Sigmoid colon (tissue), 4 donors: ENCODE measurements around the gene GPD2.

Experiments
- EP300 ChIP-seq, 4 donors: sonication (generic); formaldehyde crosslinking; IDR thresholded peaks; one replicate each; pipeline ENCODE4 v1.6.1; 2017; ENCODE audit warnings: antibody characterized with exemption in 4 of 4
- TF ChIP-seq, protein P1 (sequence below), 4 experiments: fragments of 450-650 bp in 3 of 4; fragments of 200-600 bp in 1 of 4; IDR thresholded peaks; one replicate each; pipeline ENCODE4 v1.5.1; 2016 to 2019; ENCODE audit warnings: antibody characterized with exemption in 4 of 4, mild to moderate bottlenecking in 3 of 4, moderate library complexity in 2 of 4

DNA sequence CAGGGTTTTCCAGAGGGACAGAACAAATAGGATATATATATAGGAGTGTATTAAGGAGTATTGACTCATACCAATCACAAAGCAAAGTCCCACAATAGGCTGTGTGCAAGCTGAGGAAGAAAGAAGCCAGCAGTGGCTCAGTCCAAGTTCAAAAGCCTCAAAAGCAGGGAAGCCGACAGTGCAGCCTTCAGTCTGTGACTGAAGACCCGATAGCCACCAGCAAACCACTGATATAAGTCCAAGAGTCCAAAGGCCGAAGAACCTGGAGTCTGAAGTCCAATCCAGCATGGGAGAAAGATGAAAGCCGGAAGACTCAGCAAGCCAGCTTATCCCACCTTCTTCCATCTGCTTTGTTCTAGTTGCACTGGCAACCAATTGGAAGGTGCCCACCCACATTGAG, 39.0 kb upstream of the GPD2 start:
- TF ChIP-seq EP300 (IDR thresholded peaks at IDR 0.05) = no peak
- TF ChIP-seq, protein P1, sequence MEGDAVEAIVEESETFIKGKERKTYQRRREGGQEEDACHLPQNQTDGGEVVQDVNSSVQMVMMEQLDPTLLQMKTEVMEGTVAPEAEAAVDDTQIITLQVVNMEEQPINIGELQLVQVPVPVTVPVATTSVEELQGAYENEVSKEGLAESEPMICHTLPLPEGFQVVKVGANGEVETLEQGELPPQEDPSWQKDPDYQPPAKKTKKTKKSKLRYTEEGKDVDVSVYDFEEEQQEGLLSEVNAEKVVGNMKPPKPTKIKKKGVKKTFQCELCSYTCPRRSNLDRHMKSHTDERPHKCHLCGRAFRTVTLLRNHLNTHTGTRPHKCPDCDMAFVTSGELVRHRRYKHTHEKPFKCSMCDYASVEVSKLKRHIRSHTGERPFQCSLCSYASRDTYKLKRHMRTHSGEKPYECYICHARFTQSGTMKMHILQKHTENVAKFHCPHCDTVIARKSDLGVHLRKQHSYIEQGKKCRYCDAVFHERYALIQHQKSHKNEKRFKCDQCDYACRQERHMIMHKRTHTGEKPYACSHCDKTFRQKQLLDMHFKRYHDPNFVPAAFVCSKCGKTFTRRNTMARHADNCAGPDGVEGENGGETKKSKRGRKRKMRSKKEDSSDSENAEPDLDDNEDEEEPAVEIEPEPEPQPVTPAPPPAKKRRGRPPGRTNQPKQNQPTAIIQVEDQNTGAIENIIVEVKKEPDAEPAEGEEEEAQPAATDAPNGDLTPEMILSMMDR (IDR thresholded peaks at IDR 0.05) = no peak
